DMS53 (cell line): ENCODE results near the gene NFS1.

Experiments used
- DNase-seq: peaks from one replicate; lab custom pipeline; 2025; lab: John Stamatoyannopoulos, UW

The NFS1 gene

DNA sequence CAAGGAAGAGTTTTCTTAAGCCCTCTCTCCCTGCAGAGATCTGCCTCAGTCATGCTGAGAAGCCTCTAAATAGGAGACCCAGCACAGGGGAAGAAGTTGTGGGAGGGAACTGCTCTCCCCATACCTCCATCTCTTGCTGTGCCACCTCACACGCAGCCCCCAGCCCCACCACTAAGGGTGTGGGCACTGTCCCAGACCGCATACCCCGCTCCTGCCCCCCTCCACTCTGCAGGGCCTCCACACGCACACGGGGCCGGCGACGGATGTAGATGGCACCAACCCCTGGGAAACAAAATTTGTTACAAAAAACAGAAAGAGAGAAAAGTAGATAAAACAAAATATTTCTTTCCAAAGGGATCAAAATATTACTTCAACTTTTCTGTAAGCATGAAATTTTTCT lies 24.2 kb downstream of the NFS1 start:
- no peak for DNase-seq

DNA sequence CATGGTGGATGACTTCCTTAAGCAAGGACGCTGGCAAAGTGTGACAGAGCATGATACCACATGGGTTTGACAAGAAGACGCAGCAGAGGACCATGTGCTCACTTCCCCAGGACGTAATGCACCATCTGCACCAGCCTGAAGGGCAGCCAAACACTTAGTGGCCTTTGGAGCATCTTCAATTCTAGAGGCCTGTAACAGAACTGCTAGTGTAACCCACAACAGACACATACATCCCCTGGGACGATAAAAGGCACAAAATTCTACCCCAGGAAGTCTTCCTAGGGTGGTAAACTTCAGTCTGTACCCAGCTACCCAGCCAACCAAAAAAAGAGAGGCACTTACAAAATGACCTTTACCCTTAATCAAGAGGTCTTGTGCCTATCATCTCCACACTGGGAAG lies 25.3 kb downstream of the NFS1 start:
- DNase-seq: no peak

DNA sequence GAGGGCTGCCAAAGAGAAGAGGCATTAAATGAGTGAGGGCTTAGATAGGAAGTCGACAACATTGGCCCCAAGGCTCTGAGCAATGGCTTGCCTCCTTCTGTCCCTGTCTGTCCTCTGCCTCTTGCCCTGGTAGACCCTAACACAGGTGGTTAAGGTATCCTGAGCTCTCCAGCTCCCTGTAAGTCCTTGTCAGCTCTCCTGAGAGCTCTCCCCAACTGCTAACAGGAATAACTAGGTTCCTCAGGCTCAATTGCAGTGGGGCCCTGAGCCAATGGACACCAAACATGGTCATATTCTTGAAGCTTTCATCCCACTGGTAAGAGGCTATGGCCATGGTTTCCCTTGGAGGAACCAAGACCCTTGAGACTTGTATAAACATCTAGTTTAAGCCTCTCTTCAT lies 29.5 kb downstream of the NFS1 start:
- DNase-seq: no peak

DNA sequence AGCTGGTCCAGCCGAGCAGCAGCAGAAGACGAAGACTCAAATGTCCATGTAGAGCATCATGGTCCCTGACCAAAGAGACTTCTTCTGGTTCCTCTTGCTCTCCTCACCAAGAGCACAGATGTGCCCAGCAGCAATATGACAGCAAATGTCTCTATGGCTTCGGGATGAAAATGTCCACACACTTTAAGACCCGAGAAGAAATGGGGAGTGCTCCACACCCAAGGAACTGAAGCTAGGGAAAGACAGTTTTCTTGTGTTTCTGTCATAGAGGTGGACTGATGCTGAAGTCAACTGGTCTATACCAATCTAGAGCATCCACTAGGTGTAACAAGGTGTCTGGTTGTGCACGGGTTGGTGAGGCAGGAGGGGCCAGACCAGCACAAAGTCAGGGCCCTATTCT lies 29.9 kb downstream of the NFS1 start:
- DNase-seq: no peak

DNA sequence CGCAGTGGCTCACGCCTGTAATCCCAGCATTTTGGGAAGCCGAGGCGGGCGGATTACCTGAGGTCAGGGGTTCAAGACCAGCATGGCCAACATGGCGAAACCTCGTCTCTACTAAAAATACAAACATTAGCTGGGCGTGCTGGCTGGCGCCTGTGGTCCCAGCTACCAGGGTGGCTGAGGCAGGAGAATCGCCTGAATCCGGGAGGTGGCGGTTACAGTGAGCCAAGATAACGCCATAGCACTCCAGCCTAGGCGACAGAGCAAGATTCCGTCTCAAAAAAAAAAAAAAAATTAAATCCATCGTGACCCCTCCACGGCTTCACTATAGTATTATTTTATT lies 33.2 kb downstream of the NFS1 start:
- DNase-seq: no peak

DNA sequence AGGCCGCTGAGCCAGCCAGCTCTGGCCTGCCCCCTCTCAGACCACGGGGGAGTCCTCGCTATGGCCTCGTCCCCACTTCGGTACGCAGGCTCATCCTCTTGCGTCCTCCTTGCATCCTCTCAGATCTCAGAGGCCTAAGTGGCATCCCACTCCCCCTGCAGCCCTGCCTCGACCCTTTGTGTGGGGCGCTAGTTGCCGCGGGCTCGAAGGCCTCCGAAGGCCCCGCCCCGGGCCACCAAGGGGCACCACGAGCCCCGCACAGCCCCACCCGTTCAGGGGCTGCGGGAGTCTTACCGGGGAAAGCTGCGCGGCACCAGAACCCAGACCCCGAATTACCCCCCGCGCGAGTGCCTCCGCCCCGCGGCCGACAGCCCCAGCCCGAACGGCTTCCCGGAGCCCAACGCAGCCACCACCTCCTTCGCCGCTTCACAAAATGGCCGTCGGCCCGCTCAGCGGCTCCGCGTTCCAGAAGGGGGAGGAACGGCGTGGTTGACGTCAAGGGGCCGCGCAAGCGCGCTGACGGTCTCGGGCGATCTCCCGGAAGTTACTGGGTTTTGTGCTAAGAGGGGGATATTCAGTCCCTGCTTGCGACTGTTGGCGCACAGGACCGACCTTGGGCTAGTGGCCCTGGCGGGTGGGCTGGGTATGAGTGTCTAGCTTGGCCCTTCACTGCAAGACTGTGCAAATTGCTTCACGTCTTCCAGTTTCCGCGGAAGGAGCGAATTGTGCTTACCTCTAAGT lies 34.5 kb downstream of the NFS1 start, which contains the start of the genes CPNE1 and RBM12:
Gene CPNE1 (minus strand): TSS at position 435 of the 741 bp plus-strand sequence. CDS start 31,977 bp downstream, outside the sequence.
Gene RBM12 (minus strand): TSS at position 435 of the 741 bp plus-strand sequence. CDS start 9,578 bp downstream, outside the sequence.
- peak; percentile 97 for DNase-seq

DNA sequence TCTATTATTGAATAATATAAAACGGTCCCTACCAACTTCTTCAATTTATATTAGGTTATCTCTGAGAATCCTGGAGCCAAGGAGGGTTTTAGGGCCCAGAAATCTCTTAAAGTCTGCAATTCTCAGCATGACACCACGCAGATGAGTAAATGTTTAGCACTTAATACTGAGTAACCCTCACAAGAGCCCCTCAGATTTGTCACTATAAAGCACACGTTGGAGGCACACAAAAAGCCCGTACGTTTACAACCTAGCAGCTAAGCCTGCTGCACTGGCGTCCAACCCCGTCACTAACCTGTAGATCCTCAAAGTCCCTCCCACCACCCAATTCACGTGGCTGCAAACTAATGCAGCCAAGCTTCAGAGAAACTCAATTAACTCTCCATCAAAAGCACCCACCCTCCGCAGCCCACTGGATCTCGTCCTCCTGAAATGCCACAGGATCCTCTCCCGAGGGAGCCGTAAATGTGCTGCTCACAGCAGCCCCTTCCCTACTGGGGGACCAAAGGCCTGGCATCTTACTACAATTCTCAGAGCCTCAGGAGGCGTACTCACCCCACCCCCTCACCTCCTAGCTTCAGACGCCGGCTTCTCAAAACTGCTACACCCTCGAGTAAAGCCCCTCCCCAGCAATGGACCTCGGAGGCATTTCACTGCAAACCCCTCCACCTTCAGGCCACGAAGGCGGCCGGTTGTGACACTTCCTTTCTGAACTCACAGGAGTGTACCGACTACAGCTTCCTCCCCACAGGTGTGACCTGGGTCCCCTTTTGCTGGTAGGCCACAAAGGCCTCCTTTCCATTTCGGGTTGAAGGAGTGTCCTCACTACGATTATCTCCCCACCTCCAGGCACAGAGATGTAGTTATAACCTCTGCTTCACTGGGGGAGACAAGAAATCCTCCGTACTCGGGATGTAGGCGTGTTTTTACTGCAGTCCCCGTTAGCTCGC lies 35.4 kb downstream of the NFS1 start:
- DNase-seq: peak; percentile 72

DNA sequence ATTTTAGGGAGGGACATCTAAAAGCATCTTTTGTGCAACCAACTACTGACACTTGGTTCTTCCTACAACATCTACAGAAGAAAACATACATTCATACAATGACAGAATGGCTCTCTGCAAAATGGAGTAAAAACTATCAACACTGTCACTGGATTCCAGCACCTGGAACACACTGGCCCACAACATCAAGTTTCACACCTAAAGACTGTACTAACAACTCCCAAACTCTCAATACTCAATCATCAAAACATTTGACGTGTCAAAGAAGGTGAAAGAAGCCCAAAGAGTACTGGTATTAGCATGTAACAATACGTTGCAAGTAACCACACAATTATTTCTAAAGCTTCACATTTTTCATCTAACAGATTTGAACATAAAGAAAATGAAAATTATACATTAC lies 36.6 kb downstream of the NFS1 start:
- no peak for DNase-seq

DNA sequence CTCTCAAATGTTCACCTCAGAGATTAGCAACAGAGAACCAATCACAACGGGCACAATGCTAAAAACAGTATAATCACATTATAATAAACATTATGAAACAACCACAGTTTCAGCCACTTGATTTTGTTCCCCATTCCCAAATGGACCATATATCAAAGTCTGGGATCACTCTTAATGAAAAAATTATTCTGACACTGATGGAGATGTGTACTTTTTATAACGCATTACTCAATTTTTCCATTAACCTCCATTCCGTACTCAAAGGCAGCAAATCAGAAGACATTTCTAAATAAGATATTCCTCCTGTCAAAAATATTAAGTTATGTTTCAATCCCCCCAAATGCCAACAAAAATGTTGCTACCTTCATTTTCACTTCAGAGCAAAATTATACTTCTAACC lies 37.2 kb downstream of the NFS1 start:
- DNase-seq: no peak

DNA sequence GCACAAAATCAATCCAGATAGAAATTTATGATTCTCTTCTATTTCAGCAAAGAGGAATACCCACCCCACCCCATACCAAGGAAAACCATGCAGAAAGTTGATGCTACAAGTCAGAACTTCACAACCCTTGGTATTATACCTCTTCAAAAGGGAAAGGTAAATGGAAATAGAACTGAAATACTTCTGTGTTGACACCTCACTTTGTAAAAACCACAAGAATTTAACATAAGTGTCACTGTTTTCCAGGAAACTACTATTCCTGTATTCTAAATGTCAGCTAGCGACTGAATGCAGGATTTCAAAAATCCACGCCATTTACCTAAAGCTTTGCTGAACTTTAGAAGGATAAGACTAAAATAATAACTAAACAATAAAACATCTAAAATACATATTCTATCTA lies 38.1 kb downstream of the NFS1 start:
- no peak for DNase-seq

DNA sequence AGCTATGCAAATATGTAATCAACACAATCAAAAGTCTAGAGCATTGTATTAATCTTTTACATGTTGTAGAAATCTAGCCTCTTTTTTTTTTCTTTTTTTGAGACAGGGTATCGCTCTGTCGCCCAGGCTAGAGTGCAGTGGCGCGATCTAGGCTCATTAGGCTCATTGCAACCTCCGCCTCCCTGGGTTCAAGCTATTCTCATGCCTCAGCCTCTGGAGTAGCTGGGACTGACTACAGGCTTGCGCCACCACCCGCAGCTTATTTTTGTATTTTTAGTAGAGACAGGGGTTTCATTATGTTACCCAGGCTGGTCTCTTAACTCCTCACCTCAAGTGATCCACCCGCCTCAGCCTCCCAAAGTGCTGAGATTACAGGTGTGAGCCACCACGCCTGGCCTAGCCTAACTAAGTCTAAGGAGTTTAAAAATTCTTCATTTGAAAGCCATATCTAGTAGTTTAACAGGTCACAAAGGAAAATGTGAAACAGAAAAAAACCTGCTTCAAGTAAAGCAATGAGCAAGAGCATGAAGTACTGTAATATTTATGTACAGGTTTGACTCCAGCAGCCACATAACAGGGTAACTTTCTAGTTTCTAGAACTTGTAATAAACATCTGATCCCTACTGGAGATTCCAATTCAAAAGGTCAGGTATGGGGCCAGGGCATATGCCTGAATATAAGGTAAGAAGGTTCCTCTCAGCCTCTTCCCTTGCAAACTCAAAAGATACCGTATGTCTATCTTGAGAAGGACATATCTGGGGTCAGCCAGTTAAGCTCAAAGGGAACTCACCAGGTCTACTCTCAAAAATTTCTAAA lies 38.8 kb downstream of the NFS1 start:
- no peak for DNase-seq

DNA sequence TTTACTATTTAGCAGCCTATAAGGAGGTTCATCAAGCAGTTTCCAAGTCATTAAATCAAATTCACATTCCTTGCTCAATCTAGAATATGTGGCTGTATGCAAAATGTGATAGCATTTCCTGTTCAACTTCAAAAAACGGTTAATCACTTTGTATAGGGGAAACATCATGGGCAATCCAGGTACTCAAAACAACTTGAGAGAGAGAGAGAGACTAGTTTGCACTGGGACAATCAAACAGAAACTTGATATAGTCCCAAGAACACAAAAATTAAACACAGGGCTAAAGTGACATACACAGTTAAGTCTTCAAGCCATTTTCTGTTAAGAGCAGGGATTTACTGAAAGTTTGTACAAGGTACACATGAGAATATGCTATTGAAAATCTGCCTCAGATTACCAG lies 41.9 kb downstream of the NFS1 start:
- peak; percentile 47 for DNase-seq

DNA sequence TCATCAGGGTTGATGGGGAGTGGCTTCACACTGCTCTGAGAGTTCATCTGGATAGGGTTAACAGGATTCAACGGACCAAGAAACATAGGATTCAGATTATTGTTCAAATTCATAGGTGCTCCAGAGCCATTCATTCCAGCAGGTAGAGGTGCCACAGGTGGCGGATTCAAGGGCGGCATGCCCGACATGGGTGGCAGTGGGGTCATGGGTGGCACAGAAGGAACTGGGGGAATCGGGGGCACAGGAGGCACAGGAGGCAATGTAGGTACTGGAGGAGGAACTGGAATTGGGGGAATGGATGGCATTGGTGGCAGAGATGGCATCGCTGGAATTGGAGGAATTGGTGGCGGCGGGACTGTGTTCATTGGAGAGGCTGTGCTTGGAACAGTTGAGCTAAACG lies 44.7 kb downstream of the NFS1 start:
- no peak for DNase-seq

DNA sequence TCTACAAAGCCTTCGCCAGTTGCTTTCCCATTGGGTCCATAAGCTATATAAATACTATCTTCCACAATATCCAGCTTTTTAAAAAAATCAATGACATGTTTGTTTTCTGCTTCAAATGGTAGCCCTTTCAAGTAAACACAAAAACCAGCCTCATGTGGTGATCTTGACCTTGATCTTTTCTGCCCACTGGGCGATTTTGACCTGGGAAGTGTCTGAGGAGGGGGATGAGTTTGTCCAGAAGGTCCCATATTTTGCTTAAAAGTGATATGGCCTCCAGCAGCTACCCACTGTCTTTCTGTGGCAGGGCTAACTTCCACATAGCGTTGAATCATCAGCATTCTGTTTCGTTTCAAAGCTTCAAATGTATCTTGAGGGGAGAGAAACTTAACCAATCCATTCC lies 45.3 kb downstream of the NFS1 start:
- no peak for DNase-seq

DNA sequence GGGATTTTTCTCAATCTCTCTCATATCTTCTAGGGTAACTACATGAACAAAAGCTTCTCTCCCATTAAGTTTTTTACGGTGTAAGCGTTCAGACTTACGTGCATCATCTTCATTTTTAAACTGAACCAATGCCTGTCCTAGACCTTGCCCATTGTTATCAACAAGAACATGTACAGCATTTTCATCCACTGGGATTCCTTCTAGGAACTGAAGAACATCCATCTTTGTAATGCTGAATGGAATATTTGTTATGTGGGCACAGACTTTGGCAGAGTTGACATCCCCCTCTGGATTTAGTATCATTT lies 45.8 kb downstream of the NFS1 start:
- no peak for DNase-seq

DNA sequence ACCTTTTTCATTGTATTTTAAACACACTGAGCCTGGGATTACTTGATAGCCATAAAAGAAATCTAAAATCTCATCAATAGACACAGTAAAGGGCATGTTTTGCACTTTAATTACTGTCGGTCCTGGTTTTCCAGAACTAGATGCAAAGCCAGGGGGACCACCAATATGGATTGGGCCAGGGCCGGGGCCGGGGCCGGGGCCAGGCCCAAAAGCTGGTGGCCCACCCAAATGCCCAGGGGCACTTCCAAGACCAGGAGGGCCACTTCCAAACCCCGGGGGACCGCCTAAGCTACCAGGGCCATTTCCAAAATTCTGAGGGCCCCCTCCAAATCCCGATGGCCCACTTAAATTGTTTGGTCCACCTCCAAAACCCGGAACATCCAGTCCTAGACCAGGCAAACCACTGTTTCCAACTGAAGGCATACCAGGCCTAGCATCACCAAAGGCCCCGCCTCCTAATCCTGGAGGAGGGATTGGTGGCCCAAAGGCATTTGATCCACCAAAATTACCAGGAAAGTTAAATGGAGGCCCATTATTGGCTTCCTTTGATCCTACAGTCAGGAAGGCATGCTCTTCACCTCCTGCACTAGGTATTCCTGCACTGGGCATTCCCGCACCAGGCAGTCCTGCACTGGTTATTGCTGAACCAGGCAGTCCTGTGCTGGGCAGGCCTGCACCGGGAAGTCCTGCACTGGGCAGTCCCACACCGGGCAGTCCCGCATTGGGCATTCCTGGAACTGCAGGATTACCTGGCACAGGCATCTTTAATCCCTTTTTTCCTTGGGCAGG lies 46.3 kb downstream of the NFS1 start:
- DNase-seq: no peak

DNA sequence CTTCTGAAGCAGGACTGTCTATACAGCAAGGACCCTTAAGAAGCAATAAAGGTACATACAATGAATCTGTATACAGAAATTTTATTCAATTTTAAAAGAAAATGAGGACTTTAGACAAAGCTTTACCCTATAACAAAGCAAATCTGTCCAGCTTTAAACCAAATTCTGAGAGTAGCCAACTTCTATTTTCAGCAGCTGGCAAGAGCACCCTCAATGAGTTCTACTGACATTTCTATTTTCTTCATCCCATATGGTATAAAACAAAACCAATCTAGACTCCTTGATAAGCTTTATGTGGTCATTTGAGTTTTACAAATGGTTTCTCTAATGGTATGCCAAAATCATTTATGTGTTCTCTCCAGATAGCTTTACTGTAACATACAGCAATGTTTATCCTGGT lies 47.2 kb downstream of the NFS1 start:
- DNase-seq: no peak

DNA sequence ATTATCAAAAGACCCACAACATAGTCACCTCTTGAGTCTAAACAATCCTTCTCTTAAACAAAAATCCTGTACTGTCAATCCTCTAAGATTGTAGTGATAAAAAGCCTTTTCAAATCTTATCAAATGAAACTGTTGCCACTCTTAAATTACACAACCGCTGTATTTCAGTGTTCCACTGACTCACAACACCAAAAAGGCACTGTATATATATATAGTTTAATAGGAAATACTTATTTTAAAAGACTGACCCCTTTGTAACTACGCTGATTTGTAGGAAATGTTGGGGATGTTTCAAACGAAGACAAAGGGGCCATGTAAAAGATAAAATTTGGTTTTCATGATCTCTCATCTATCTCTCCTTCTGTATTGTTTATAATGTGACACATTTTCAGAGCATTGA lies 48.5 kb downstream of the NFS1 start:
- no peak for DNase-seq

DNA sequence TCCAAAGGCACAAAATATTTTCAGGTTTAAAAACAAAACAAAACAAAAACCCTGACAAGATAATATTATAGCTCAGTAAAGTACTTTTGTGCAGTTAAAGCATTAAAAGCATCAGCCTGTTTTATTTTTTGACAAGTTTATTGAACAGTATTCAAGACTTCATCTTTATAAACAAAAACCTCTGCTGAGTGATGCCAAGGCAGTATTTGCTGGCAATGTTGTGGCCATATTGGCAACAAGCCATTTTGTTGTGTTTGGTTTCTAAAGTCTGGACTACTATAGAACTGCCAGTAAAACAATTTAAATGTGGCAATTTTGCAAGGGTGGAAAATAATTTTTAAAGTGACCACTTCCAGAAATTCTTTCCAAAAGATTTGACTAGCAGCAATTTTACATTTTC lies 50.3 kb downstream of the NFS1 start:
- no peak for DNase-seq

DNA sequence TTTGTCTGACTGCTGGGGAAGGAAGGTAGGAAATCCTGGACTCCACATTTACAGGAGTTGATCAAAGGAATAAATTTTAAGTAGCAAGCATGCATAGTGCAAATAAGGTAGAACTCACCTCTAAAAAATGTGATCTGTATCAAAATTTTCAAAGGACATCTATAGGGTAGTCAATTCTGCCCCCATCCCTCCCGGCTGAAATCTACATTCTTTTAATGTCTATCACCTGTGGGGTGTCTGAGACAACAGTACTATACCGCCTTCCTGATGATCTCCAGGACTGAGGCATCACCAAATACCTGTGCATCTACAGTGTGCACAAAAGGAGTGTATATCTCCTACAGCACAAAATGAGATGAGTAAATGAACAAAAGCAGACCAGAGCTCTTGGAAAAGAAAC lies 54.3 kb downstream of the NFS1 start:
- no peak for DNase-seq

DNA sequence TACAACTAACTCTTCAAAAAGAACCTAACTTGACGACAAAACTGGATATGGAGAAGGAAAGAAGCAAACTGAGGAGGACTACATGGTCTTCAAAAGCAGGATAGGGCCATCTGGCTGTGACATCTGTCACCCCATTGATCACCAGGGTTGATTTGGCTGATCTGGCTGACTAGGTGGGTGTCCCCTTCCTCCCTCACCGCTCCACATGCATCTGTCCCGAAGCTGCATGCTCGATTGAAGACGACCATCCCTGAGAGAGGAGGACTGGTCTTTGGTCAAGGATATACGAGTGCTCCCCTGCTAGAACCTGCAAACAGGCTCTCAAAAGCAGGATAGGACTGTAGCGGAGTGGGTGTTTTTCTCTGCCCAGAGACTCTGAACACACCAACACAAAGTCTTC lies 56.1 kb downstream of the NFS1 start:
- DNase-seq: no peak

DNA sequence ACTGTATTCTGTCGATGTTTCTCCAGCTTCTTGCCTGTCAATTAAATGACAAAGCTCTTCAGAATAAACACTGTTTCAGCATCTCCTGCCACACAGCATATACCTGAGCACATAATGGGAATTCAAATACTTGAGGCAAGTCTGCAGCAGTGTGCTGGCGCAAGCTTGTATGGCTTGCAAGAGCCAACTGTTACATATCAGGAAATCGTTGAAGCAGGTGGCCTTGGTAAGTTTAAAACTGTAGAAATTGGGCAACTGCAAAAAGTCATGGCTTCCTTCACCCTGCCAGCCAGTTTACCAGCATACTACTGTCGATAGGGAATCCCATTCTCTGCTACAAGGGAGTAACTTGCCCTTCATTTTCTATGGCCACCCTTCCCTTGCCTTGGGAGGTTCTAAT lies 57.4 kb downstream of the NFS1 start:
- DNase-seq: no peak
